AG09319 (cell line): ENCODE results near the gene AP4M1.
A peak's percentile ranks its signal among the peaks of the same experiment; 100 is the strongest.

Experiments used
- DNase-seq: peaks from one replicate; pipeline ENCODE4 v3.0.0-alpha.2; 2010; ENCODE audit warnings: low read depth; ENCODE audit errors: extremely low read depth
- TF ChIP-seq, protein P1 (sequence below): IDR thresholded peaks from 2 replicates; pipeline ENCODE4 v1.5.1; 2011; ENCODE audit warnings: low read depth, mild to moderate bottlenecking, inconsistent platforms, low read length, moderate library complexity

Gene AP4M1

DNA sequence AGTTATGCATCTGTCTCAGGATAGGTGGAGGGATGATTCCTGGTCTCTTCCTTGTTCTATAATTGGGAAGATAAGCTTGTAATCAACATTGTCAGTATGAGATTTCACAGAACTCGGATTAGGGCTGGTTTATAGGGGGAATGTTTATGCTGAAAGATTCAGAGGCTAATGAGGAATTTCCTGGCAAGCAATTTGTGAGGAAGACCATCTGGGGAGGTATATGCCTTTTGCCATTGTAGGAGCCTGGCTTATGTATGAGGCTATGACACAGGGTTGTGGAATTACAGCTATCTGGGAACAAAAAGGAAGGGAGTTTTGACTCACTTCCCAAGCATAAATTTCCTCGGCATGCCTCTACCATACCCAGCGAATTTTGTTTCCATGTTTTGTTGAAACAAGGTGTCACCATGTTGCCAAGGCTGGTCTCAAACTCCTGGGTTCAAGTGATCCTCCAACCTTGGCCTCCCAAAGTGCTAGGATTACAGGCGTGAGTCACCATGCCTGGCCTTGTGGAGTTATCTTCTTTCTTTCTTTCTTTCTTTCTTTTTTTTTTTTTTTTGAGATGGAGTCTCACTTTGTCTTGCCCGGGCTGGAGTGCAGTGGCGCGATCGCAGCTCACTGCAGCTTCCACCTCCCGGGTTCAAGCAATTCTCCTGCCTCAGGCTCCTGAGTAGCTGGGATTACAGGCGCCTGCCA, 14.2 kb upstream of the AP4M1 start:
- peak; percentile 87 for DNase-seq
- TF ChIP-seq, protein P1, sequence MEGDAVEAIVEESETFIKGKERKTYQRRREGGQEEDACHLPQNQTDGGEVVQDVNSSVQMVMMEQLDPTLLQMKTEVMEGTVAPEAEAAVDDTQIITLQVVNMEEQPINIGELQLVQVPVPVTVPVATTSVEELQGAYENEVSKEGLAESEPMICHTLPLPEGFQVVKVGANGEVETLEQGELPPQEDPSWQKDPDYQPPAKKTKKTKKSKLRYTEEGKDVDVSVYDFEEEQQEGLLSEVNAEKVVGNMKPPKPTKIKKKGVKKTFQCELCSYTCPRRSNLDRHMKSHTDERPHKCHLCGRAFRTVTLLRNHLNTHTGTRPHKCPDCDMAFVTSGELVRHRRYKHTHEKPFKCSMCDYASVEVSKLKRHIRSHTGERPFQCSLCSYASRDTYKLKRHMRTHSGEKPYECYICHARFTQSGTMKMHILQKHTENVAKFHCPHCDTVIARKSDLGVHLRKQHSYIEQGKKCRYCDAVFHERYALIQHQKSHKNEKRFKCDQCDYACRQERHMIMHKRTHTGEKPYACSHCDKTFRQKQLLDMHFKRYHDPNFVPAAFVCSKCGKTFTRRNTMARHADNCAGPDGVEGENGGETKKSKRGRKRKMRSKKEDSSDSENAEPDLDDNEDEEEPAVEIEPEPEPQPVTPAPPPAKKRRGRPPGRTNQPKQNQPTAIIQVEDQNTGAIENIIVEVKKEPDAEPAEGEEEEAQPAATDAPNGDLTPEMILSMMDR: no peak

GRCh38 chr7:100088095-100088620, 13.3 kb upstream of the AP4M1 start:
- no peak for DNase-seq
- TF ChIP-seq, protein P1: no peak

DNA sequence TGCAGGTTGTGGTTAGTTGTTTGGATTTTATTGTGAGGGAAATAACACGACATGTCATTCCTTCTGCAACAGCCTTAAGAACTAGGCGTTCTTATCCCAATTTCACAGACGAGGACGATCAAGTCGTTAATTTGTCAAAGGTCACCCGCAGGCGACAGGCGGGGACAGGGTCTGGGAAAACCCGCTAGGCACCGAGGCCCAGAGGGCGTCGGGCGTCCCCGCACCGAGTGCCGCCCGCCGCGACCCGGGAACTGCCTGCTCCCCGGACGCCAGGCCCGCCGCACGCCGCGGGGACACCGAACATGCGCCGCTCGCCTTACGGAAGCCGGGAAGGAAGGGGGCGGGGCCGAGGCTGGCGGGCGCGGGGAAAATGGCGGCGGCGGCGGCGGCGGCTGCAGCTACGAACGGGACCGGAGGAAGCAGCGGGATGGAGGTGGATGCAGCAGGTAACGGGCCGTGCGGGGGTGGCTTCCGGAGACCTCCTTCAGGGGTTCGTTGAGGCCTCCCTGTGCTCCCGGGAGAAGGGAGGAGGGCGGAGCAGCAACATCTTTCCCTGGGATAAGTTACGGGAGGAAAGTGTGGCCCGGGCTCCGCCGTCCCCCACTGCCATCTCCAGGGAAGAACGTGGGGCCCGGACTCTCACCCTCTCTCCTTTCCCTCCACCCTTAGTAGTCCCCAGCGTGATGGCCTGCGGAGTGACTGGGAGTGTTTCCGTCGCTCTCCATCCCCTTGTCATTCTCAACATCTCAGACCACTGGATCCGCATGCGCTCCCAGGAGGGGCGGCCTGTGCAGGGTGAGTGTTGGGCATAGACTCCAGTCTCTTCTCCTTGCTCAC, 12.6 kb upstream of the AP4M1 start, which contains the start of gene COPS6:
Gene COPS6 (plus strand): TSS at position 349 of the 837 bp plus-strand sequence. CDS start 22 bp downstream, at position 371.
- no peak for DNase-seq
- TF ChIP-seq, protein P1: no peak

- no peak for DNase-seq
- TF ChIP-seq, protein P1: no peak
These were observed 11.8 kb upstream of the AP4M1 start for GRCh38 chr7:100089458-100090196.

- no peak for DNase-seq
- TF ChIP-seq, protein P1: no peak
These were observed 10.7 kb upstream of the AP4M1 start for GRCh38 chr7:100090527-100091410.

- no peak for DNase-seq
- TF ChIP-seq, protein P1: no peak
These were observed 9.8 kb upstream of the AP4M1 start for GRCh38 chr7:100091411-100092181.
